A673 (cell line): ENCODE data around the gene NUP35.

Source experiments
- EZH2 ChIP-seq: fragments of 200-600 bp; sonication (generic); IDR thresholded peaks from 2 replicates; pipeline ENCODE4 v1.6.1; 2017; ENCODE audit warnings: borderline replicate concordance, low read depth, mild to moderate bottlenecking, mixed read lengths, antibody characterized with exemption, low read length; ENCODE audit not compliant: poor library complexity, severe bottlenecking
- TF ChIP-seq, protein P1 (sequence below): fragments of 300-800, 200-600 bp; sonication (generic); conservative IDR thresholded peaks from 2 replicates; pipeline ENCODE4 v1.5.1; 2017; ENCODE audit warnings: low read depth, mild to moderate bottlenecking, antibody characterized with exemption, low read length, moderate library complexity, mixed read lengths

DNA sequence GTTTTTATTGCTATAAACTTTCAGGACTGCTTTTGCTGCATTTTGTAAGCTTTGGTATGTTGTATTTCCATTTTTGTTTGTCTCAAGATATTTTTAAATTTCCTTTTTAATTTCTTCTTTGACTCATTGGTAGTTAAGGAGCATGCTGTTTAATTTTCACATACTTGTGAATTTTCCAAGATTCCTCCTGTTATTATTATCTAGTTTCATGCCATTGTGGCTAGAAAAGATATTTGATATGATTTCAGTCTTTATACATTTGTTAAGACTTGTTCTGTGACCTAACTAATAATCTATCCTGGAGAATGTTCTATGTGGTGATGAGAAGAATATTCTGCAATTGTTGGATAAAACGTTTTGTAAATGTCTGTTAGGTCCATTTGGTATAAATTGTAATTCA is 62.1 kb downstream of the NUP35 start:
- TF ChIP-seq, protein P1, sequence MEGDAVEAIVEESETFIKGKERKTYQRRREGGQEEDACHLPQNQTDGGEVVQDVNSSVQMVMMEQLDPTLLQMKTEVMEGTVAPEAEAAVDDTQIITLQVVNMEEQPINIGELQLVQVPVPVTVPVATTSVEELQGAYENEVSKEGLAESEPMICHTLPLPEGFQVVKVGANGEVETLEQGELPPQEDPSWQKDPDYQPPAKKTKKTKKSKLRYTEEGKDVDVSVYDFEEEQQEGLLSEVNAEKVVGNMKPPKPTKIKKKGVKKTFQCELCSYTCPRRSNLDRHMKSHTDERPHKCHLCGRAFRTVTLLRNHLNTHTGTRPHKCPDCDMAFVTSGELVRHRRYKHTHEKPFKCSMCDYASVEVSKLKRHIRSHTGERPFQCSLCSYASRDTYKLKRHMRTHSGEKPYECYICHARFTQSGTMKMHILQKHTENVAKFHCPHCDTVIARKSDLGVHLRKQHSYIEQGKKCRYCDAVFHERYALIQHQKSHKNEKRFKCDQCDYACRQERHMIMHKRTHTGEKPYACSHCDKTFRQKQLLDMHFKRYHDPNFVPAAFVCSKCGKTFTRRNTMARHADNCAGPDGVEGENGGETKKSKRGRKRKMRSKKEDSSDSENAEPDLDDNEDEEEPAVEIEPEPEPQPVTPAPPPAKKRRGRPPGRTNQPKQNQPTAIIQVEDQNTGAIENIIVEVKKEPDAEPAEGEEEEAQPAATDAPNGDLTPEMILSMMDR = no peak
- TF ChIP-seq EZH2 = no peak
